ENCODE measurements around the gene YWHAQ. TPM values are rescaled to one million over a fixed set of nuclear protein-coding genes. Genes with fewer than 3 reads are reported as not detected.

YWHAQ gene
- 348 and 438 TPM in 2 replicates for total RNA-seq

DNA sequence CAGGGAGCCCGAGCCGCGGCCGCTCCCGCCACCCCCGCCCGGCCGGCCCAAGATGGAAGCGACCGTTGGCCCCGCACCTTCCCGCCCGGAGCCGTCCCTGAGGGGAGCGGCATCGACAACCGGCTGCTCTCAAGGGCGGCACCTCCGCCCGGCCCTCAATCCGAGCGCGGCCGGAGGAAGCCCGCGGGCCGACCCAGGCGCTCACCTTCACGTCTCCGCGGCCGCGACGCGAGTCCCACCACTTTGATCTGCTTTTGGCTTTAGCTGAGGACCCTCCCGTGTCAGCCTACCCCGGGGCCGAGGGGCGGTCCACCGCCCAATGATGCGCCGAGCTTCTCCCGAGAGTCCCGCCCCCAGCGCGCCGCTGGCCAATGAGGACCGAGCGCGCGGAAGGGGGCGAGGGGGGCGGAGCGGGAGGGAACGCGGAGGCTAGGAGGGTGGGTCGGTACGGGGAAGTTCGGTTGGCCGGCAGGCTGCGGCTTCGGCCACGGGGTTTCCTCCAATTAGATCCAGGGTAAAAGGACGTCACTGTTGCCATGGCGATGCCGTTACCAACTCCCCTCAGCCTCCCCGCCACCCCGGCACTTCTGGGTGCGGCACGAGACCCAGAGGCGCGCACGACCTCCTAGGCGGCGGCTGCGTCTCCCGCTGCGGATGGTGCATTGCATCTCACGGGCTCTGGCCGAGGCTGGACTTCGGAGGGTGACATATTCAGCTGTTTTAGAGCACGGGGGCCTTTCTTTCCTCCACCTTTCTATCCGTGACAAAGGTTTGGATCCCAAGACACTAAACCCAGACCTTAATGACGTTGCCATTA, at the start of gene YWHAQ:
Gene YWHAQ (minus strand): TSS at position 262 of the 817 bp plus-strand sequence. CDS start 545 bp downstream, outside the sequence.

DNA sequence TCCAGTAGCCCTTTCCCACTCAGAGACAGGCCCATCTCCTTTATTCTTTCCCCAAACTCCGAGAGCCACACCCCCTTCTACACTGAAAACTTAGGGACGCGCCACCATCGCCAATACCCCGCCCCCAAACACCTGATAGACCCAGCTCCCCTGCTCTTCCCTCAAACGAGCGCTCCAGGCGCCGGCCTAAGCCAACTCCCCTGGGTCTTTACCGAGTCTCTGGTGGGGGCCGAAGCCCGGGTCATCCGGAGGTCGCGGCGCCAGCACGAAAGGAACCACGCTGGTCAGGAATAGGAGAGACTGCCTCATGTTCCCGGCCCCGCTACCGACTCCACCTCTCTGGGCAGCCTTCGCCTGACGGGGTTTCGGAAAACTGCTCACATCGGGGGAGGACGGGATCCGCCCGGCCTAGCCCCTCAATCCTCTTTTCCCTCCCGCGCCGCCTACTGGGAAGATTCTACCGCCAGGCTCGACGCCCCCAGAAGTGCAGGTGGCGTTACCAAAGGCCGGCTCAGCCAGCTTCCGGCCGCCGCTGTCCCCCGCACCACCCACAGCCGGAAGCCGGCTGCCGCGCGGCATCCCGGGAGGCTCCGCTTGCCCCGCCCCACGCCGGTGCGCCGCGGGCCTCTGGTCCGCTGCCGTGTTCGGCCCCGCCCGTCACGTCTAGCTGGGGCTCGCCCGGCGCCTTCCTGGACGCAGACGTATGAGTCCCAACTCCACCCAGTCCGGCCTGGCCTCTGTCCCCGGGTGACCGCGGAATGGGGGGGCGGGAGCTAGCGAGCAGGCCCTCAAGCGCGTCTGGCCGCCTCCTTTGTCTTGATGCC, 75.3 kb downstream of the YWHAQ start, which contains the start of gene ADAM17:
Gene ADAM17 (minus strand): TSS at position 534 of the 824 bp plus-strand sequence. CDS start 225 bp downstream, at position 309.

Small RNA genes within 50 kb of the gene (small RNA-seq; reads per million reads assigned to genes)
- gene RF00019: not detected

Other genes with a start within 250 kb of the YWHAQ start
- 38.1 and 49.2 TPM in 2 replicates for gene ITGB1BP1, start 207.5 kb downstream of the YWHAQ start, total RNA-seq
- gene CPSF3, start 207.3 kb downstream of the YWHAQ start, total RNA-seq: 52.2 and 62.4 TPM in 2 replicates
- 49.5 and 62.8 TPM in 2 replicates for gene IAH1, start 156.4 kb downstream of the YWHAQ start, total RNA-seq
- gene ADAM17, start 75.2 kb downstream of the YWHAQ start, total RNA-seq: 39.3 and 45.7 TPM in 2 replicates
- 22.4 and 55.7 TPM in 2 replicates for gene TAF1B, start 212.5 kb upstream of the YWHAQ start, total RNA-seq

Measured in subcutaneous preadipocyte (primary cell).